Measurements from ENCODE around the gene MIPOL1. TPM values are rescaled to one million over a fixed set of nuclear protein-coding genes. Genes with fewer than 3 reads are reported as not detected.

Gene MIPOL1
- total RNA-seq, 1 experiment from 2014 or later: 15.4 TPM

DNA sequence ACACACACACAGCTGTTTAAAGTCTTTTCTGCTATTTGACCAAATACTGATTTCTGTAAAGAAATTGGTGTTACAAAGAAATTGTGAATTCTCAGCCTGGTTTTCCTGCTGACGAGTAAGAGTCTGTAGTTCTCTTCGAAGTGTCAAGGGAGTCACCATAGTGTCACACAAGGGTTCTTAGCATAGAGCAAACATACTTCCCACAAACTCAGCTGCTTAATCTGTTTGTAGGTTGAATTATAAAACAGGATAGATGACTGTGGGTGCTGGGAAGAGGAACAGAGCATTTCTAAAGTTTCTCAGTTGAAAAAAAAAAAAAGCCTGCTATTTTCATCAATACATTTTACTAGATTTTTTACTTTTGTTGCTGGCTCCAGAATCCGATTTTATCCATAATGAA lies 314.4 kb downstream of the MIPOL1 start:
- ChIA-PET RAD21 (ENCODE audit: low non-redundant PET in 1 of 2, low total read pairs in 2 of 2, uncharacterized antibody in 2 of 2, unreplicated experiment in 2 of 2) (no interaction called here), POLR2A (no interaction called here), CTCF (no interaction called here)
- no peaks in the 10 kb centered on the region for H3K9me3 ChIP-seq (ENCODE audit: control insufficient read depth in 1 of 2, insufficient read depth in 1 of 2, low read depth in 1 of 2, low read length in 2 of 2)
- DNase-seq (ENCODE audit: low read depth, low spot score) (no peak), ATAC-seq (no peak)
- no peaks in the 10 kb centered on the region for H3K79me2 ChIP-seq (ENCODE audit: insufficient read depth, low read length)
- intact Hi-C loops (cut with micrococcal nuclease): no loop called here
- H3K36me3 ChIP-seq (ENCODE audit: control insufficient read depth in 1 of 2, insufficient read depth in 2 of 2, low read length in 2 of 2): no peaks in the 10 kb centered on the region
- BruUV-seq (replicated peaks): no TSS peak
- no peaks in the 10 kb centered on the region for H3K9me2 ChIP-seq (ENCODE audit: insufficient read depth)
- no peaks in the 10 kb centered on the region for H3K4me1 ChIP-seq (ENCODE audit: control insufficient read depth in 1 of 2, insufficient read depth in 2 of 2, low read length in 2 of 2)
- H3K4me3 ChIP-seq (replicated peaks in 1 of 2; ENCODE audit: low read depth in 1 of 2, low read length in 2 of 2): no peak overlapping the region
- H3K4me2 ChIP-seq (ENCODE audit: low read length): no peak overlapping the region
- no peaks in the 10 kb centered on the region for H4K20me1 ChIP-seq (ENCODE audit: insufficient read depth)
- H3K27me3 ChIP-seq (ENCODE audit: insufficient read depth, low read length): no peaks in the 10 kb centered on the region
- no peak overlapping the region for H2AFZ ChIP-seq (ENCODE audit: low read depth, low read length, poor library complexity, severe bottlenecking)
- no peak overlapping the region for H3K27ac ChIP-seq (ENCODE audit: low read depth, low read length)
- H3K9ac ChIP-seq (ENCODE audit: low read length): no peak overlapping the region
- TF ChIP-seq SRF (IDR thresholded peaks at IDR 0.05; ENCODE audit: low read depth) (no peak), CEBPB (IDR thresholded peaks at IDR 0.05; ENCODE audit: low read depth) (no peak)

- DNase-seq (ENCODE audit: low read depth, low spot score) (no peak), ATAC-seq (no peak)
- Histone ChIP-seq H3K4me1 (ENCODE audit: control insufficient read depth in 1 of 2, insufficient read depth in 2 of 2, low read length in 2 of 2) (no peaks in the 10 kb centered on the region), H4K20me1 (ENCODE audit: insufficient read depth) (no peaks in the 10 kb centered on the region), H3K79me2 (ENCODE audit: insufficient read depth, low read length) (no peaks in the 10 kb centered on the region), H3K36me3 (ENCODE audit: control insufficient read depth in 1 of 2, insufficient read depth in 2 of 2, low read length in 2 of 2) (no peaks in the 10 kb centered on the region), H3K4me2 (ENCODE audit: low read length) (no peak overlapping the region), H3K27me3 (ENCODE audit: insufficient read depth, low read length) (no peaks in the 10 kb centered on the region), H2AFZ (ENCODE audit: low read depth, low read length, poor library complexity, severe bottlenecking) (no peak overlapping the region), H3K9me3 (ENCODE audit: control insufficient read depth in 1 of 2, insufficient read depth in 1 of 2, low read depth in 1 of 2, low read length in 2 of 2) (no peaks in the 10 kb centered on the region), H3K4me3 (replicated peaks in 1 of 2; ENCODE audit: low read depth in 1 of 2, low read length in 2 of 2) (no peak overlapping the region), H3K9ac (ENCODE audit: low read length) (no peak overlapping the region), H3K27ac (ENCODE audit: low read depth, low read length) (no peak overlapping the region), H3K9me2 (ENCODE audit: insufficient read depth) (no peaks in the 10 kb centered on the region)
- CTCF ChIA-PET: no interaction called here
- no peak for TF ChIP-seq SP1 (IDR thresholded peaks at IDR 0.05; ENCODE audit: low read depth)
- TF ChIP-seq, protein P1, sequence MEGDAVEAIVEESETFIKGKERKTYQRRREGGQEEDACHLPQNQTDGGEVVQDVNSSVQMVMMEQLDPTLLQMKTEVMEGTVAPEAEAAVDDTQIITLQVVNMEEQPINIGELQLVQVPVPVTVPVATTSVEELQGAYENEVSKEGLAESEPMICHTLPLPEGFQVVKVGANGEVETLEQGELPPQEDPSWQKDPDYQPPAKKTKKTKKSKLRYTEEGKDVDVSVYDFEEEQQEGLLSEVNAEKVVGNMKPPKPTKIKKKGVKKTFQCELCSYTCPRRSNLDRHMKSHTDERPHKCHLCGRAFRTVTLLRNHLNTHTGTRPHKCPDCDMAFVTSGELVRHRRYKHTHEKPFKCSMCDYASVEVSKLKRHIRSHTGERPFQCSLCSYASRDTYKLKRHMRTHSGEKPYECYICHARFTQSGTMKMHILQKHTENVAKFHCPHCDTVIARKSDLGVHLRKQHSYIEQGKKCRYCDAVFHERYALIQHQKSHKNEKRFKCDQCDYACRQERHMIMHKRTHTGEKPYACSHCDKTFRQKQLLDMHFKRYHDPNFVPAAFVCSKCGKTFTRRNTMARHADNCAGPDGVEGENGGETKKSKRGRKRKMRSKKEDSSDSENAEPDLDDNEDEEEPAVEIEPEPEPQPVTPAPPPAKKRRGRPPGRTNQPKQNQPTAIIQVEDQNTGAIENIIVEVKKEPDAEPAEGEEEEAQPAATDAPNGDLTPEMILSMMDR (IDR thresholded peaks at IDR 0.05 in 2 of 3, conservative IDR thresholded peaks at IDR 0.05 in 1 of 3; ENCODE audit: borderline replicate concordance in 1 of 3, insufficient read depth in 1 of 3, low read depth in 2 of 3, low read length in 2 of 3): no peak
- TF ChIP-seq, protein P2, sequence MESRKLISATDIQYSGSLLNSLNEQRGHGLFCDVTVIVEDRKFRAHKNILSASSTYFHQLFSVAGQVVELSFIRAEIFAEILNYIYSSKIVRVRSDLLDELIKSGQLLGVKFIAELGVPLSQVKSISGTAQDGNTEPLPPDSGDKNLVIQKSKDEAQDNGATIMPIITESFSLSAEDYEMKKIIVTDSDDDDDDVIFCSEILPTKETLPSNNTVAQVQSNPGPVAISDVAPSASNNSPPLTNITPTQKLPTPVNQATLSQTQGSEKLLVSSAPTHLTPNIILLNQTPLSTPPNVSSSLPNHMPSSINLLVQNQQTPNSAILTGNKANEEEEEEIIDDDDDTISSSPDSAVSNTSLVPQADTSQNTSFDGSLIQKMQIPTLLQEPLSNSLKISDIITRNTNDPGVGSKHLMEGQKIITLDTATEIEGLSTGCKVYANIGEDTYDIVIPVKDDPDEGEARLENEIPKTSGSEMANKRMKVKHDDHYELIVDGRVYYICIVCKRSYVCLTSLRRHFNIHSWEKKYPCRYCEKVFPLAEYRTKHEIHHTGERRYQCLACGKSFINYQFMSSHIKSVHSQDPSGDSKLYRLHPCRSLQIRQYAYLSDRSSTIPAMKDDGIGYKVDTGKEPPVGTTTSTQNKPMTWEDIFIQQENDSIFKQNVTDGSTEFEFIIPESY (IDR thresholded peaks at IDR 0.05; ENCODE audit: extremely low read depth, insufficient replicate concordance, low read length): no peak
- RAD21 ChIA-PET (ENCODE audit: low non-redundant PET in 1 of 2, low total read pairs in 2 of 2, uncharacterized antibody in 2 of 2, unreplicated experiment in 2 of 2): no interaction called here
- BruUV-seq (replicated peaks): no TSS peak
- POLR2A ChIA-PET: no interaction called here
- intact Hi-C loops (cut with micrococcal nuclease): no loop called here
Observed at GRCh38 chr14:37515771-37516170, 318.0 kb downstream of the MIPOL1 start.

All from HCT116 (cell line).